ENCODE measurements around the gene ATG2A. TPM values are rescaled to one million over a fixed set of nuclear protein-coding genes. Genes with fewer than 3 reads are reported as not detected.

Gene ATG2A
- total and polyA plus RNA-seq, 9 of the 15 experiments (the other 6 are each of a cell fraction or from before 2014, with no cell fraction given): 0.25 to 45.9 (median 5.2) TPM

DNA sequence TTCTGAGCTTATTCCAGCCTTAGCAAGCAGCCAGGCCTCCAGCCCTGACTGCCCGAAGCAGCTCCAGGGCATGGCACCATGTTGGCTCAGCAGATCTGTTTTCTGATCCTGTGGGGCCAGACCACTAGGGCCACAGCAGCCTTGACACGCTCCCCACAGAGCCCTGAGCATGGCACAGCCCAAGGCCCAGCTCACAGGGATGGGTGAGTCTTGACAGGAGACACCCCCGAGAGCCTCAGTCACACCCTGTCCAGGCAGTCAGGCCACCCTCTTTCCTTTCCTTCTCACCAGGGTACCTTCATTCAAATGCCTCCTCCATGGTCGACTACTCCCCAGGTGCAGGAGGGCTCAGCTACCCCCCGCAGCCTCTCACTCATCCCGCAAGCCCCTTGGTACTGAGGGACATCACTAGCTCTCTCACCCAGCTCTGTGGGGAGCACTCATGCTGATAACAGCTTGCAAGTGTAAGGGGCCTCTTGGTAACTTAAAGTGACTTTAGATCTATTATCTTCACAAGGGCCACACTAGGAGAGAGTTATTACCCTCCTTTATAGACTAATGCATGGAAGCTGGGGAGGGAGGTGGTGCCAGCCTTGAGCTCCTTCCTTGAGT, 68.7 kb downstream of the ATG2A start:
- TF ChIP-seq ZNF263 (CRISPR knock-in tag; IDR thresholded peaks at IDR 0.05; ENCODE audit: borderline replicate concordance) (peak; percentile 90), CHCHD3 (CRISPR knock-in tag; IDR thresholded peaks at IDR 0.05) (no peak)
- TF ChIP-seq, protein P1, sequence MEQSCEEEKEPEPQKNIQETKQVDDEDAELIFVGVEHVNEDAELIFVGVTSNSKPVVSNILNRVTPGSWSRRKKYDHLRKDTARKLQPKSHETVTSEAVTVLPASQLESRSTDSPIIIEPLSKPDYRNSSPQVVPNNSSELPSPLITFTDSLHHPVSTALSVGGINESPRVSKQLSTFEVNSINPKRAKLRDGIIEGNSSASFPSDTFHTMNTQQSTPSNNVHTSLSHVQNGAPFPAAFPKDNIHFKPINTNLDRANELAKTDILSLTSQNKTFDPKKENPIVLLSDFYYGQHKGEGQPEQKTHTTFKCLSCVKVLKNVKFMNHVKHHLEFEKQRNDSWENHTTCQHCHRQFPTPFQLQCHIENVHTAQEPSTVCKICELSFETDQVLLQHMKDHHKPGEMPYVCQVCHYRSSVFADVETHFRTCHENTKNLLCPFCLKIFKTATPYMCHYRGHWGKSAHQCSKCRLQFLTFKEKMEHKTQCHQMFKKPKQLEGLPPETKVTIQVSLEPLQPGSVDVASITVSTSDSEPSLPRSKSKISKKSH (CRISPR knock-in tag; IDR thresholded peaks at IDR 0.05): no peak
- in situ Hi-C loops (cut with MboI): loop anchor here (5.0 kb wide), 2 partner anchors 44 to 149 kb away; partner anchors contain the start of gene BATF2
- peaks cover 9% of the 10 kb centered on the region; the same call in 2 of the 3 replicates for H3K79me2 ChIP-seq (ENCODE audit: control insufficient read depth, insufficient read depth, low read length)
- ATAC-seq: no peak
- H3K9me1 ChIP-seq (ENCODE audit: control insufficient read depth, insufficient read depth, low read length): no peaks in the 10 kb centered on the region
- peaks cover 5% of the 10 kb centered on the region; the same call in 1 of the 3 replicates for H3K36me3 ChIP-seq (ENCODE audit: control insufficient read depth, insufficient read depth, low read length)
- intact Hi-C loops (cut with micrococcal nuclease): loop anchor here (5.0 to 10.0 kb wide), 2 partner anchors 264 to 406 kb away; partner anchors contain the start of gene TM7SF2
- H4K20me1 ChIP-seq (replicated peaks; ENCODE audit: control insufficient read depth, insufficient read depth, low read length): no peaks in the 10 kb centered on the region
- peak in 1 of 4 experiments; percentile 30 for DNase-seq (ENCODE audit: extremely low read depth in 1 of 4, low spot score in 3 of 4)
- H3K27me3 ChIP-seq (ENCODE audit: control insufficient read depth in 2 of 2, insufficient read depth in 2 of 2, low read length in 2 of 2): no peaks in the 10 kb centered on the region; a peak in 1 of 5 replicates
- H3K27ac ChIP-seq (ENCODE audit: extremely low read depth, low read depth, low read length): no peak overlapping the region
- H2AFZ ChIP-seq (ENCODE audit: low read depth, low read length): peak overlapping the region; percentile 61
- no peak overlapping the region; the same call in 1 of the 2 replicates for H3K4me2 ChIP-seq (ENCODE audit: insufficient read depth, low read length)
- FAIRE-seq: no peak
- peaks cover 45 to 82% of the 10 kb centered on the region in 2 experiments for H3K4me1 ChIP-seq (replicated peaks in 1 of 2; ENCODE audit: control insufficient read depth in 2 of 2, insufficient read depth in 2 of 2, low read length in 2 of 2)
- H3K4me3 ChIP-seq: no peak overlapping the region
- 31% methylated on average over 6 of the region's 6 CpGs for WGBS (ENCODE audit: insufficient coverage, low coverage, missing lambda C conversion rate)
- H3K9ac ChIP-seq (ENCODE audit: insufficient read depth in 1 of 2, low read depth in 2 of 2, low read length in 2 of 2): peak overlapping the region in 1 of 2 experiments; percentile 87; a peak in 2 of 4 replicates
- ChIA-PET CTCF (ENCODE audit: low intra/inter-chr PET ratio) (interaction anchor here (1.5 to 3.7 kb wide), 3 partner anchors 46 to 270 kb away, joined by 4 to 39 read pairs (median 7); partner anchors contain the start of genes BATF2 and ZNHIT2), POLR2A (interaction anchor here (0.7 to 4.4 kb wide), 8 partner anchors 10 to 332 kb away, joined by 3 to 26 read pairs (median 4); partner anchors contain the start of genes ARL2 and EHD1)
- BruUV-seq (replicated peaks): no TSS peak
- no peaks in the 10 kb centered on the region for H3K9me3 ChIP-seq (replicated peaks; ENCODE audit: control insufficient read depth, insufficient read depth, low read depth, low read length)

Data from K562 (cell line).